Measurements from ENCODE around the gene ANTKMT.

Gene ANTKMT, protein sequence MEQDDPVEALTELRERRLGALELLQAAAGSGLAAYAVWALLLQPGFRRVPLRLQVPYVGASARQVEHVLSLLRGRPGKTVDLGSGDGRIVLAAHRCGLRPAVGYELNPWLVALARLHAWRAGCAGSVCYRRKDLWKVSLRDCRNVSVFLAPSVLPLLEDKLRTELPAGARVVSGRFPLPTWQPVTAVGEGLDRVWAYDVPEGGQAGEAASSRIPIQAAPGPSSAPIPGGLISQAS

DNA sequence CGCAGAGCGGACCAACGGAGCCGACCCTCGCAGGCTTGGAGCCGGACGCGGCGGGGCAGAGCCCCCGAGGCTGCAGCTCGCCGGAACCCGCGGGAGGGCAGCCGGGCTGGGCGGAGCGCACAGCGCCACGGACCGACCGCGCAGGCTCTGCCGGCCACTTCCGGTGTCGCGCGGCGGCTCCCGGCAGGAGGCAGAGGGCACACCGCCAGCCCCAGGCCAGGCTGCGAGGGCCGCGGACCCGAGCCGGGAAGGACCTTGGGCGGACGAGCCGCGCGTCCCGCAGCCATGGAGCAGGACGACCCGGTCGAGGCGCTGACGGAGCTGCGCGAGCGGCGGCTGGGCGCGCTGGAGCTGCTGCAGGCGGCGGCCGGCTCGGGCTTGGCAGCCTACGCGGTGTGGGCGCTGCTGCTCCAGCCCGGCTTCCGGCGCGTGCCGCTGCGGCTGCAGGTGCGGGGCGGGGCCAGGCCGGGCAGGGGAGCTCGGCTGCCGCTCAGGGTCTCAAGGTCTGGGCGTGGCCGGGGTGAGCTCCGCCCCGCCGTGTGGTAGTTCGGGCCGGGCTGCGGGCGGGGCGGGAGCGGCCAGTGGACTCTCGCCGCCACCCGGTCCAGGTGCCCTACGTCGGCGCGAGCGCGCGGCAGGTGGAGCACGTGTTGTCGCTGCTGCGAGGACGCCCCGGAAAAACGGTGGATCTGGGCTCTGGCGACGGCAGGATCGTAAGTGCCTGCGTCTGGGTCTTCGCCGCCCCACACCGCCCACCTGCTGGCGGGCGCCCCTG, at the start of gene ANTKMT:
Gene ANTKMT, plus strand, starts transcription at position 157 of the 775 bp plus-strand sequence. Its CDS starts 129 bp downstream, at position 286.
- peak; percentile 88 to 89 for DNase-seq

DNA sequence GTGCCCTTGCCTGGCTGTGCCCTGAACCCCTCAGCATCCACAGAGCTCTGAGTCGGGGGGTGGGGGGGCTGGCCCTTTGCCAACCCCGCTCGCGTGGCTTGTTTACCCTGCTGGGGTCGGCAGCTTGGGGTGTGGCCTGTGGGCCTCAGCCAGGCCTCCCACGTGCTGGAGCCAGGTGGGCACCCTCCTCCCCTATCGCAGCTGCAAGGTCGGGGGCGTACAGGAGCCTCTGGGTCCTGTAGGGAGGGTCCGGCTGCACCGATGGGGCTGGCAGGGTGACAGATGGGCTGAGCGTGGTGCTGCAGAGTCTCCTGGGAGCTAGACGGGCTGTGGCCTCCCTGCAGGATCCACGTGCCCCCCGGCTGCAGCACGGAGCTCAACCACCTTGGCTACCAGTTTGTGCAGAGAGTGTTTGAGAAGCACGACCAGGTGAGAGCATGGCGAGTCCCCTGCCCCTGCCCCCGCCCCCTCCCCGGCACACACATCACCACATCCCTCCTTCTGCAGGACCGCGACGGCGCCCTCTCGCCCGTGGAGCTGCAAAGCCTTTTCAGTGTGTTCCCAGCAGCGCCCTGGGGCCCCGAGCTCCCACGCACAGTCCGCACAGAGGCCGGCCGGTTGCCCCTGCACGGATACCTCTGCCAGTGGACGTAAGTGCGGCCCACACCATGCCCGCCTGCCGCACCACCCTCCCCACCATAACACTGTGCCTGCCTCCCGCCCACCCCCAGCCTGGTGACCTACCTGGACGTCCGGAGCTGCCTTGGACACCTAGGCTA, 49.4 kb upstream of the ANTKMT start:
- DNase-seq = no peak

GRCh38 chr16:672371-672770, 48.6 kb upstream of the ANTKMT start:
- DNase-seq = no peak

GRCh38 chr16:672851-673250, 48.1 kb upstream of the ANTKMT start:
- no peak for DNase-seq

DNA sequence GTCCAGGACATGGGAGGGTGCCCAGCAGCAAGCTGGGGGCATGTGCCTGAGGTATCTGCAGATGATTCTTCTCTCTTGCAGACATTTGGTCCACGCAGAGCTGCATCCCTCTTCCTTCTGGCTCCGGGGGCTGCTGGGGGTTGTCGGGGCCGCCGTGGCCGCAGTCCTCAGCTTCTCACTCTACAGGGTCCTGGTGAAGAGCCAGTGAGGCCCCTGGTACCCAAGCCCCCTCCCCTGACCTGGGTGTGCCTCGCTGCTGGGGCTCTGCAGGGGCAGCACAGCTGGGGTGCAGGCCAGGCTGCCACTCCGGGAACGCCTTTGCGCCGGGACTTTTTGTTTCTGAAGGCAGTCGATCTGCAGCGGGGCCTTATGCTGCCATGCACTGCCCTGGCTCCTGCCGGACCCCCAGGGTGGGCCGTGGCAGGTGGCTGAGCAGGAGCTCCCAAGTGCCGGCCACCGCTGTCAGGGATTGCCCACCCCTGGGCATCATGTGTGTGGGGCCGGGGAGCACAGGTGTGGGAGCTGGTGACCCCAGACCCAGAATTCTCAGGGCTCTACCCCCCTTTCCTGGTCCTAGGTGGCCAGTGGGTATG, 47.5 kb upstream of the ANTKMT start:
- no peak for DNase-seq

DNA sequence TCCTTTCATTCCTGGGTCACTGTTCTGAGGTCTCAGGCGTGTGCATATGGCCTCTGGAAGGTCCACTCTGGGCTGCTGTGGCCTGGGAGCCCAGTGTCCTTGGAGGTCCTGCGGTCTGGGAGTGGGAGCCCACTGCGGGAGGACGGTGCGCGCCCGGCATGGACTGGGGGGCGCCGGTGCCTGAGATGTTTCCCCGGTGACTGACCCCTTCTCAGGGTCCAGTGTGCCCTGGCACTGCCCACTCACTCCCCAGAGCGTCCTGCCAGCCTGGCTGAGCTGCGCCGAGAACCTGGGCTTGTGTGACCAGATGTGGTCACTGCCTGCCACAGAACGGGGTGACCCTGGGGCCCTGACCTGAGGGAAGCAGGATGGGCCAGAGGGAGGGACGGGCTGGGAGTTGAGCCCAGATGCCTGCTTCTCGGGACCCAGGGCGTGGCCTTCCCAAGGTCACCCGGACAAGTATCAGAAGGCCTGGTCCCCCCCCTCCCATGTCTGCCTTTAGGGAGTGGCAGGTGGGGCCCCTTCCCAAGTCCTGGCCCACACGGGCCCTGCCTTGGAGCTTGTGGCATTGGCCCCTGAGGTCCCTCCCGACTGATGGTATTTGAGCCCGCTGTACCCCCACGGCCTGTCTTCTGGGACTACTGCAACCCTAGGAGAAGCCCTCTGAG, 46.6 kb upstream of the ANTKMT start:
- no peak for DNase-seq

DNA sequence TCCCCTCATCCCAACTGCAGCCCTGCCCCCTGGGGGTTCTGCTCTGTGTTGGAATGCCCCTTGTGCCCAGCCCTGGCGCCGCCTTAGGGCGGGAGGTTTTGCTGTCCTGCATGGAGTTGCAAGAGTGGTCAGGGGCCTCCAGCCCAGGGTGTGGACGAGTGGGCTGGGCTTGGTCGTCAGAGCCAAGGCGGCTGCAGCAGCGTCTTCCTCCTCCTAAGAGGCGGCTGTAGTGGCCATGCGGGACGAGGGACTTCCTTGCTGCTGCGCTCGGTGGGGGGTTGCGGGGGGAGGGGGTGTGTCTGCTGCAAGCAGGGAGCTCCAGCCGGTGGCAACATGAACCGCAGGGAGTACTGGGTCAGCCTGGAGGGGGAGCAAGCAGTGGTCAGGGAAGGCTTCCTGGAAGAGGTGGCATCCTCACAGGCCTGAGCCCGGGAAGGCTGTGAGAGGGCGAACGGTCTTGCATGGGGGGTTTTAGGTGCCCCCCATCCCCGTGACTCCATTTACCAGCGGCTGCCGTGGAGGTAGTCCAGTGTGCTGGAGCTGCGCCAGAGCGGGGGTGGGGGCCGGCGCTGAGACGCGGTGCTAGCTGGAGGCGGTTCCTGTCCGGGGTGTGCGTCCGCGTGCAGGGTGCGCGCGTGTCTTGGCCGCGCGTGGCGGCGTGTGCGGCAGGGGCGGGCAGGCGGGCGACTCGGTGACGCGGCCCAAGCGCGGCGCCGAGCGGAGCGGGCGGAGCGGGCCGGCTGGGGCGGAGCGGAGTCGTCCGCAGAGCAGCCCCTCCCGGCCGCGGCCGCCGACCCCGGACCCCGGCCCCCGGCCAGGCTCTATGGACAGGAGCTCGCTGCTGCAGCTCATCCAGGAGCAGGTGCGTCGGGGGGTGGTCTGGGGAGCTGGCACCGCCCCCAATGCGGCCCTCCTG, 45.7 kb upstream of the ANTKMT start, which contains the start of gene RHBDL1:
Gene RHBDL1, plus strand, starts transcription at position 704 of the 916 bp plus-strand sequence. Its CDS starts 120 bp downstream, at position 824.
- no peak for DNase-seq

DNA sequence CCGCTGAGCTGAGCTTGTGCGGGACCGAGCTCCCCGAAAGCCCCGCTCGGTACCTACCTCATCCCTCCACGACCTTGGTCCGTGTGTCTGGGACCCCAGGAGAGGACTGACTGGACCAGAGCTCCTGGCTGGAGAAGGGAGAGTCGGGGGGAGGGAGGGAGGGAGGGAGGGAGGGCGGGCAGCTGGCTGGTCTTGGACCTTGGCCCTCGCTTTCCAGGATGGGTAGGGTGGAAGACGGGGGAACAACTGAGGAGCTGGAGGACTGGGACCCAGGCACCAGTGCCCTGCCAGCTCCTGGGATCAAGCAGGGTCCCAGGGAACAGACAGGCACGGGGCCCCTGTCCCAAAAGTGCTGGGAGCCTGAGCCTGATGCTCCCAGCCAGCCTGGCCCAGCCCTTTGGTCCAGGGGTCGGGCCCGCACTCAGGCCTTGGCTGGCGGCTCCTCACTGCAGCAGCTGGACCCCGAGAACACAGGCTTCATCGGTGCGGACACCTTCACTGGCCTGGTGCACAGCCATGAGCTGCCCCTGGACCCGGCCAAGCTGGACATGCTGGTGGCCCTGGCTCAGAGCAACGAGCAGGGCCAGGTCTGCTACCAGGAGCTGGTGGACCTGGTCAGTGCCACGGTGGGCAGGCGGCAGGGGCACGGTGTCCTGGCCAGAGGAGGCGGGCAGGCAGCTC, 44.9 kb upstream of the ANTKMT start:
- DNase-seq = no peak

DNA sequence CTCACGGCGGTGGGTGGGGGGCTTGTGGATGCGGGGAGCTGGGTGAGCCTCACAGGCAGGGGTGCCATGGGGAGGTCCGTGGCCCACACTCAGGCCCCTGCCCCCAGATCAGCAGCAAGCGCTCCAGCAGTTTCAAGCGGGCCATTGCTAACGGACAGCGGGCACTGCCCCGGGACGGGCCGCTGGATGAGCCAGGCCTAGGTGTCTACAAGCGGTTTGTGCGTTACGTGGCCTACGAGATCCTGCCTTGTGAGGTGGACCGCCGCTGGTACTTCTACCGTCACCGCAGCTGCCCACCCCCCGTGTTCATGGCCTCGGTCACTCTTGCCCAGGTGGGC, 44.4 kb upstream of the ANTKMT start:
- no peak for DNase-seq

DNA sequence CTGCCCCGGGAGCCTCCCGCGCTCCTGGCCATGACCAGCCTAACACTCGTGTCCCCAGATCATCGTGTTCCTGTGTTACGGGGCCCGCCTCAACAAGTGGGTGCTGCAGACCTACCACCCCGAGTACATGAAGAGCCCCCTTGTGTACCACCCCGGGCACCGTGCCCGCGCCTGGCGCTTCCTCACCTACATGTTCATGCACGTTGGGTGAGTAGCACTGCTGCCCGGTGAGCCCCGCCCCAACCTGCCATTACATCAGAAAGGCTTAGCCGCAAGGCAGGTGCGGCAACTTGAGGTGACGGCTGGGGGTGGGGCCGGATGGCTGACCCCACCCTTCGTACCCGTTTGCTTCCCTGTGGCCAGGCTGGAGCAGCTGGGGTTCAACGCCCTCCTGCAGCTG, 44.0 kb upstream of the ANTKMT start:
- DNase-seq = peak; percentile 38 to 65

DNA sequence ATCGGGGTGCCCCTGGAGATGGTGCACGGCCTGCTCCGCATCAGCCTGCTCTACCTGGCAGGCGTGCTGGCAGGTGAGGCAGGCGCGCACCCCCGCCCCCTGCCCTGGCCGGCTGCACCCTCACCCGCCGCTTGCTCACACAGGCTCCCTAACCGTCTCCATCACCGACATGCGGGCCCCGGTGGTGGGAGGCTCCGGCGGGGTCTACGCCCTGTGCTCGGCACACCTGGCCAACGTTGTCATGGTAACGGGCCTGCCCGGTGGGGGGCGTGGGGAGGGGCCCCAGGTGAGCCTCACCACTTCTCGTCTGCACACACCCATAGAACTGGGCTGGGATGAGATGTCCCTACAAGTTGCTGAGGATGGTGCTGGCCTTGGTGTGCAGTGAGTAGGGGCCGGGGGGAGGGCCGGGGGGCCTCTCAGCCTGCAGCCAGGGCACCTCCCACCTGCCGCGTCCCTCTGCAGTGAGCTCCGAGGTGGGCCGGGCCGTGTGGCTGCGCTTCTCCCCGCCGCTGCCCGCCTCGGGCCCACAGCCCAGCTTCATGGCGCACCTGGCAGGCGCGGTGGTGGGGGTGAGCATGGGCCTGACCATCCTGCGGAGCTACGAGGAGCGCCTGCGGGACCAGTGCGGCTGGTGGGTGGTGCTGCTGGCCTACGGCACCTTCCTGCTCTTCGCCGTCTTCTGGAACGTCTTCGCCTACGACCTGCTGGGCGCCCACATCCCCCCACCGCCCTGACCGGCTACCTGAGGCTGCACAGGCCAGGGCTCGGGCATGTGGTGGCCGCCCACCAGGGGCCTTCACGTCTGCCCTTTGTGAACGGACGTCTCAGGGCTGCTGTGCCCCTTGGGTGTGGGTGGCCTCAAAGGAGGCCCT, 43.4 kb upstream of the ANTKMT start:
- peak; percentile 27 to 54 for DNase-seq

GRCh38 chr16:678209-678857, 42.6 kb upstream of the ANTKMT start:
- no peak for DNase-seq

GRCh38 chr16:678858-679813, 41.8 kb upstream of the ANTKMT start:
- peak; percentile 35 to 41 for DNase-seq

DNA sequence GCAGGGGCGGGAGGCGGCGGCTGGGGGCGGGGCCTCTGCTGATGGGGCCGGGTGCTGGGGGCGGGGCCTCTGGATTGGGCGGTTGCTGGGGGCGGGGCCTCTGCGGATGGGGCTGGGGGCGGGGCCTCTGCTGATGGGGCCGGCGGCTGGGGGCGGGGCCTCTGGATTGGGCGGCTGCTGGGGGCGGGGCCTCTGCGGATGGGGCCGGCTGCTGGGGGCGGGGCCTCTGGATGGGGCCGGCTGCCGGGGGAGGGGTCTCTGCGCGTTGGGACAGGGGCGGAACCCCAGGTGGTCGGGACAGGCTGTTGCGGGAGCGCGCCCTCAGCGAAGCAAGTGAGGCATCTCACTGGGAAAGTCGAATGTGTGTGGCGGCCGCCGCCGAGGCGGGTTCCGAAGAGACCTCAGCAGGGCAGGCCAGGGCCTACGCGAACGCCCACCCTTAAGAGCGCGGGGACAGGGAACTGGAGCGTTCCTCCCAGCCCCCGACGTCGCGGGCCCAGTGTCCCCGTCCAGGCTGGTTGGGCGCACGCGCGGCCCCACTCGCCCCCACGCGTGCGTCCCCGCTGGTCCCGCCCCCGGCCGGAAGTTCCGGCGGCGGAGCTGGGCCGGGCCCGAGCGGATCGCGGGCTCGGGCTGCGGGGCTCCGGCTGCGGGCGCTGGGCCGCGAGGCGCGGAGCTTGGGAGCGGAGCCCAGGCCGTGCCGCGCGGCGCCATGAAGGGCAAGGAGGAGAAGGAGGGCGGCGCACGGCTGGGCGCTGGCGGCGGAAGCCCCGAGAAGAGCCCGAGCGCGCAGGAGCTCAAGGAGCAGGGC, 40.9 kb upstream of the ANTKMT start, which contains the start of gene STUB1:
Gene STUB1, plus strand, starts transcription at position 597 of the 811 bp plus-strand sequence. Its CDS starts 116 bp downstream, at position 713.
- DNase-seq = peak; percentile 75 to 85

DNA sequence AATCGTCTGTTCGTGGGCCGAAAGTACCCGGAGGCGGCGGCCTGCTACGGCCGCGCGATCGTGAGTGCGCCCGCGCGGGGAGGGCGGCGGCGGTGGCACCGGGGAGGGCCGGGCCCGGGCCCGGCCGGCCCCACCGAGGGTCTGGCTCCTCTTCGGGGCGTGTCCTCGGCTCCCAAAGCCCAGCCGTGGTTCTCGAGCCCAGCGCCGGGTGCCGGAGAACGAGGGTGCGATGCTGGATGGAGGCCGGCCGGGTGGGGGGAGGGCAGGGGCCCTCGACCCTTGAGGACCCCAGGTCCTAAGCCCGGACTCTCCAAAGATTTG, 40.4 kb upstream of the ANTKMT start:
- no peak for DNase-seq

DNA sequence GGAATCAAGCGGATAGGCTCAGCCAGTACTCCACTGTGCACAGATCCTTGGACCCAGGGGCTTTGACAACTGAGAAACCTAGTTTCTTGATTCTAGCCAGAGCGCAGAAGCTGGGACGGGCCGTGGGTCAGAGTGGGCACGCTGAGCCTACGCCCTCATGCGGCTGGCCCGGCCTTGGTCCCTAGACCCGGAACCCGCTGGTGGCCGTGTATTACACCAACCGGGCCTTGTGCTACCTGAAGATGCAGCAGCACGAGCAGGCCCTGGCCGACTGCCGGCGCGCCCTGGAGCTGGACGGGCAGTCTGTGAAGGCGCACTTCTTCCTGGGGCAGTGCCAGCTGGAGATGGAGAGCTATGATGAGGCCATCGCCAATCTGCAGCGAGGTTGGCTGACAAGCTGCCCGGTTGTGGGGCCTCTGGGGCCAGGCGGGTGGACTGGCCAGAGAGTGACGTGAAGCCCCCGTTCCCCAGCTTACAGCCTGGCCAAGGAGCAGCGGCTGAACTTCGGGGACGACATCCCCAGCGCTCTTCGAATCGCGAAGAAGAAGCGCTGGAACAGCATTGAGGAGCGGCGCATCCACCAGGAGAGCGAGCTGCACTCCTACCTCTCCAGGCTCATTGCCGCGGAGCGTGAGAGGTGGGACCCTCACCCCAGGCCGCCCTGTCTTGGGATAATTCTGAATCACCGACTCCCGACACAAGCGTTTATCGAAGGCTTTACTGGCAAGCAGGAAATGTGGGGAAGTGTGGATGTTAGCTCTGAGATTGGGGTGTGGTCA, 39.8 kb upstream of the ANTKMT start:
- peak in 1 of 2 experiments; percentile 38 for DNase-seq
